ENCODE measurements around the gene SLC5A11.

DNA sequence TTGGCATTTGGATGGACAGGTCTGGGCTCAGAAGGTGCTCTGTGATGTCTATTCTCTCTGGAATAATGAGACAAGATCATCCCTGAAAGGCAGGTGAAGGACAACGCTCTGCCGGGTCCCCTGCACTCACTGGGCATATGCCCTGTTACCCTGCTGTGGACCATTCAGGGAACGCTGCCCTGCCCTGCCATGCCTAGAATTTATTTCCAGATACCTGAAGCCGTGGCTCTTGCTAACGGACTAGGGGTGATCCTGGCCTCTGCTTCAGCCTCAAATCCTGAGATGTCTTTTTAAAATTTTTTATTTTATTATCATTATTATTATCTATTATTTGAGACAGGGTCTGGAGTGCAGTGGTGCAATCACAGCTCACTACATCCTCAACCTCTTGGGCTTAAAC lies 3.9 kb downstream of the SLC5A11 start:
- TF ChIP-seq SP1 (CRISPR knock-in tag; conservative IDR thresholded peaks at IDR 0.05) = no peak
- TF ChIP-seq, protein P1, sequence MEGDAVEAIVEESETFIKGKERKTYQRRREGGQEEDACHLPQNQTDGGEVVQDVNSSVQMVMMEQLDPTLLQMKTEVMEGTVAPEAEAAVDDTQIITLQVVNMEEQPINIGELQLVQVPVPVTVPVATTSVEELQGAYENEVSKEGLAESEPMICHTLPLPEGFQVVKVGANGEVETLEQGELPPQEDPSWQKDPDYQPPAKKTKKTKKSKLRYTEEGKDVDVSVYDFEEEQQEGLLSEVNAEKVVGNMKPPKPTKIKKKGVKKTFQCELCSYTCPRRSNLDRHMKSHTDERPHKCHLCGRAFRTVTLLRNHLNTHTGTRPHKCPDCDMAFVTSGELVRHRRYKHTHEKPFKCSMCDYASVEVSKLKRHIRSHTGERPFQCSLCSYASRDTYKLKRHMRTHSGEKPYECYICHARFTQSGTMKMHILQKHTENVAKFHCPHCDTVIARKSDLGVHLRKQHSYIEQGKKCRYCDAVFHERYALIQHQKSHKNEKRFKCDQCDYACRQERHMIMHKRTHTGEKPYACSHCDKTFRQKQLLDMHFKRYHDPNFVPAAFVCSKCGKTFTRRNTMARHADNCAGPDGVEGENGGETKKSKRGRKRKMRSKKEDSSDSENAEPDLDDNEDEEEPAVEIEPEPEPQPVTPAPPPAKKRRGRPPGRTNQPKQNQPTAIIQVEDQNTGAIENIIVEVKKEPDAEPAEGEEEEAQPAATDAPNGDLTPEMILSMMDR (IDR thresholded peaks at IDR 0.05) = no peak

Measured in WTC11 (cell line).